ENCODE results near the gene KIF22.
"Not testable (repeated sequence)": the region's sequence is repeated elsewhere in the genome, so short reads cannot be mapped to it uniquely, and the experiment has no call there.

The KIF22 gene

DNA sequence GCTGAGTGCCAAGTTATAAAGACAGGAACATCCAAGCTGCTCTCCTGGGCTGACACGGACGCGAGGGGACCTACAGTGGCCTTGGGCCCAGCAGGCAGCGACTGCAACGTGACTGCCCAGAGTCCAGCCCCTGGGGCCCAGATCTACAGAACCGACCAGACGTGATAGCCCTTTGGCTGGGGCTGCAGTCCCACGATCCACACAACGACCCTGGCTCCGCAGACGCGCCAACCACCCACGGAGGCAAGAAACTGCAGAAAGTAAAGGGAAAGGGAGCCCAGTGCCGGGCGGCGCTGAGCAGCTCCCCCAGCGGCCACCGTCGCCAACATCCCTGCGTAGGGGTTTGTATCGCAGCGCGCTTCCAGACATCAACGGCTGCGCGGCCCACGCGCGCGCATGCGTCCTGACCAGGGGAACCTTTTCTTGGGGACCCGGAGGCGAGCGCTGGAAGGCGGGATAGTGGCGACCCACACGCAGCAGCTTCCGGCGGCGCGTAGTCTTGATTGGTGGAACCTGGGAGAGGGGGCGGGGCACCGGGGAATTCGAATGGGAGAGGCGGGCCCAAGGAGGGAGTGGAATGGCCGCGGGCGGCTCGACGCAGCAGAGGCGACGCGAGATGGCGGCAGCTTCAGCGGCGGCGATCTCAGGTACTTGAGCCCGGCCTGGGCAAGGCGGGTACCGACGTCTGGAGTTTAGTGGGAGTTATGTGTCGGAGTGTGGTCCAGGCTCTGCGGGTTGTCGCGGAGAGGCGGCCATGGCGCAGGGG lies at the start of gene KIF22:
KIF22 (plus strand) TSS at position 569 of the 766 bp plus-strand sequence; CDS start at position 578, 9 bp downstream.
- in situ Hi-C loops (cut with MboI; ENCODE audit: low sequenced_read_pairs), result loop anchor here (5.0 kb wide), 1 partner anchor 43 kb away; the partner anchor contains the start of gene C16orf54

DNA sequence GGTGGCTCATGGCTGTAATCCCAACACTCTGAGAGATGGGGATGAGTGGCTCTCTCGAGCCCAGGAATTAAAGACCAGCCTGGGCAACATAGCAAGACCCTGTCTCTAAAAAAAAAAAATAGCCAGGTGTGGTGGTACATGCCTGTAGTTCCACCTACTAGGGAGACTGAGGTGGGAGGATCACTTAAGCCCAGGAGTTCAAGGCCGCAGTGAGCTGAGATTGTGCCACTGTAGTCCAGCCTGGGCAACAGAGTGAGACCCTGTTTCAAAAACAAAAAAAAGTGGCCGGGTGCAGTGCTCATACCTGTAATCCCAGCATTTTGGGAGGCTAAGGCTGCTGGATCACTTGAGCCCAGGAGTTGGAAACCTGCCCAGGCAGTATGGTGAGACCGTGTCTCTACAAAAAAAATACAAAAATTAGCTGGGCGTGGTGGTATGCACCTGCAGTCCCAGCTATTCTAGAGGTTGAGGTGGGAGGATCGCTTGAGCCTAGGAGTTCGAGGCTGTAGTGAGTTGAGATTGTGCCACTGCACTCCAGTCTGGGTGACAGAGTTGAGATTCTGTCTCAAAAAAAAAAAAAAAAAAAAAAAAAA lies 47.8 kb upstream of the KIF22 start:
- in situ Hi-C loops (cut with MboI; ENCODE audit: low sequenced_read_pairs), result no loop called here

DNA sequence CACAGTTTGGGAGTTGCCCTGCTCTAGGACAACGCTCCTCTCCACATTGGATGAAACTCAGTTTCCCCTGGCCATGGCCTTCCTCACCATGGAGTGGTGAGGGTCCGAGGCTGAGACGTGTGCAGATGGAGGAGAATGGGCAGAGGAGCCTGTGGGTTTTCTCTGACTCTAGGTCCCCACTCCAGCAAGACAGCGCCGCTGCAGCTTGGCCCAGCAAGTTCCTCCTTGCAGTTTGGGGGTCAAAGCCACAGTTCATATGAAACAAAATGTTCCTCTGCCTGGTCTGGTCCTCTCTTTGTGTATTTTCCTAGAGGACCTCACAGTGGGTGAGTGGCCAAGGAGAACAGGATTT lies 47.1 kb upstream of the KIF22 start:
- in situ Hi-C loops (cut with MboI; ENCODE audit: low sequenced_read_pairs), result no loop called here

DNA sequence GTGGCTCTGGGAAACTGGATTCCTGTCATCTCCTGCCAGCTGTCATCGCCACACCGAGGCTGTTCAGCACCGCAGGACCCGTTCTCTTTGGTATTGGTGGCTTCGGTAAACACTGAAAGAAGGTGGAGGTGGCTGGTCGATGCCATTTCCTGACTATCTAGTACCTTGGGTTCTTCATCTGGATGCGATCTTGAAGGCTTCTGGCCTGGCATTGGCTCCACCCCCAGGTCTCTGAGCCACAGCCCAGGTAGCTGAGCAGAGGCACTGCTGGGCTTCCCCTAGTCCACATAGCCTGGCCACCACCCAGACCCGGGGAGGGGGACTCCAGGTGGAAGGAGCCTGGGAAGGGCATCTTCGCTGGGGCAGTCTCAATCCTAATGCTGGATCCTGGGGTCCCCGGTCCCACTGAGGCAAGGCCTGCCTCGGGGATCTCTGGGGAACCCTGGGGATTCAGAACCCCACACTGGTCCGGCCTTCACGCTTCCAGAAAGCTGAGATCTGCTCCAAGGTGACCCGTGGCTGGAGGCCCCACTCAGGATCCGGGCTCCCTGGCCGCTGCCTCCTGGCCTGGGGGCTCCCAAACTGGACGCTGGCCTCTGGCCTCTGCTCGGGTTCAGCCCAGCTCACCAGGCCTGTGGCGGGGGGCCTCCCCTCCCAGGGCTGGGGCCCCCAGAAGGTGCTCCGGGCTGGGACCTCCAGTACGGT lies 46.6 kb upstream of the KIF22 start:
- in situ Hi-C loops (cut with MboI; ENCODE audit: low sequenced_read_pairs), result no loop called here

DNA sequence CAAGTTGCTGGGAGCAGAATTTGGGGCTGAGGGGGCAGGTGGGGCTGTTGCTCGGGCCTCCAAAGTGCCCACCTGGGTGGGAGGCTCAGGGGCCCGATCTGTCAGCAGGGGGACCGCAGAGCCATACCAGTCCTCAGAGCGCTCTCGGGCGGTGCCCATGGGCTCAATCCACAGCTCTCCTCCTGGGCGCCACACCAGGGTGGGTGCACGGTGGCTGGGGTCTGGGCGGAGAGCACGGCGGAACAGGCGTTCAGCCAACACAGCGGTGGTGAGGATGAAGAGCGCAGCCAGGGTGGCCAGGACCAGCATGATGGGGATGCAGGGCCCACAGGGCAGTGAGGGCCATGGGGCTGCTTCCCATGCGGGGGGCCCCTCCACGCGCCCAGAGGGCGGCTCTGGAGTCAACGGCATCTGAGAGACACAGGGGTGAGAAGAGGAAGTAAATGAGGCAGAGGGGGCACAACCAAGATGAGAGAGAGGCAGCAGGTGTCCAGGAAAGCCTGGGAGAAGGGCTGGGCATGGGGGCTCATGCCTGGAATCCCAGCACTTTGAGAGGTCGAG lies 45.9 kb upstream of the KIF22 start:
- in situ Hi-C loops (cut with MboI; ENCODE audit: low sequenced_read_pairs), result loop anchor here (5.0 kb wide), 1 partner anchor 48 kb away; the partner anchor contains the start of gene KIF22

DNA sequence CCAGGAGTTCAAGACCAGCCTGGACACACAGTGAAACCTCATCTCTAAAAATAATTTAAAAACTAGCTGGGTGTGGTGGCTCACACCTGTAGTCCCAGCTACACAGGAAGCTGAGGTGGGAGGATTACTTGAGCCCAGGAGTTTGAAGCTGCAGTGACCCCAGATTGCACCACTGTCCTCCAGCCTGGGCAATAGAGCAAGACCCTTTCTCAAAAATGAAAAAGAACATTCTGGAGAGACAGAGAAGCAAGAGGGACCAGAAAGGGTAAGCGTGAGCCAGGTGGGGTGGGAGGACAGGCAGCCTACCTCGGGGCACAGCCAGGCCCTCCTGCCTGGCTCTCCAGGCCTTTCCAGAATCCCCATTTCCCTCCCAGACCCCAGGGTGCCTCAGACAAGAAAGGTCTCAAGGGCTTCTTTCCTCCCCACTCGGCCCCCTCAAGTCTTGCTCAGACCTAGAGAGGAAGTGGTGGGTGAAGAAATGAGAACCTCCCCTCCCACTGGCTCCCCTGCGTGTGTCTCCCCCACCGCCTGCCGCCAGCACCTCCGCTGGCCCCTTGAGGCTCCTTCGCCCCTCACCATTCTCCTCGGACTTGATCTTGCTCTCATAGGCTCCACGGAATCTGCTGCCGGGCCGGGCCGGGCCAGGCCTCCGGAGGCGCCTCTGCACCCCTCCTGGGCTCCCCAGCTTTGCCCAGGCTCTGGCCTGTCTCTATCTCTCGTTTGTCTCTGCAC lies 45.3 kb upstream of the KIF22 start:
- in situ Hi-C loops (cut with MboI; ENCODE audit: low sequenced_read_pairs), result loop anchor here (5.0 kb wide), 1 partner anchor 47 kb away; the partner anchor contains the start of gene KIF22

DNA sequence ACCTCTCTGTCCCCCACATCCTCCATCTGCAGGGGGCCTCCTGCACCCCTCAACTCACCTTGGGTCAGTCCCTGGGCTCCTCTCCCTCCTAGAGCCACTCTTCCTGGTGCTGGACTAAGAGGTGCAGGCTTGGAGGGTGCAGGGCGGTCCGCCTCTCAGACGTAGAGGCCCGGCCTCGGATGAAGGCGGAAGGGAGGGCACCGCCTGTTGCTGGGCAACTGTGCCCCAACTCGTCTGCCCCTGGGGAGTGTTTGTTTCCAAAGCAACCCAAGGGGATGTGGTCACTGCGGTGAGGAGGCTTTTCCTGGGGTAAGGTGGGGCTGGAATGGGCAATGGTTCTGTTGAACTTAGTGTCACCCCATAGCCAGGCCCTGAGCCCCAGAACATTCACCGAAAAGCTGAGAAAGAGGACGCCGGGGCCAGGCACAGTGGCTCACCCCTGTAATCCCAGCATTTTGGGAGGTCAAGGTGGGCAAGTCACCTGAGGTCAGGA lies 44.7 kb upstream of the KIF22 start, which contains the start of gene C16orf54:
C16orf54 (minus strand) TSS at position 138 of the 493 bp plus-strand sequence. CDS start 1,039 bp downstream, outside the sequence.
- in situ Hi-C loops (cut with MboI; ENCODE audit: low sequenced_read_pairs), result loop anchor here (5.0 kb wide), 1 partner anchor 46 kb away; the partner anchor contains the start of gene KIF22

DNA sequence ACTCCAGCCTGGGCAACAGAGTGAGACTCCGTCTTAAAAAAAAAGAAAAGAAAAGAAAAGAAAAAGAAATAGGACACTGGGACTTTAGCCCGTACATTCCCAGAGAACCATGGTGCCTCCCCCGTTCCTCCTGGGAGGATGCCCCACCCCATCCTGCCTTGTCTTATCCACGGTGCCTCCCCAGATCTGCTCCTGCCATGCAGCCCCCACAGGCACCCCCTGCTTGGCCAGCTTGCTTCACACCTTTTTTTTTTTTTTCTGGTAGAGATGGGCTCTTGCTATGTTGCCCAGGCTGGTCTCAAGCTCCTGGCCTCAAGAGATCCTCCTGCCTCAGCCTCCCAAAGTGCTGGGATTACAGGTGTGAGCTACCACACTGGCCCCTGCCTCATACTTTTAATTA lies 44.0 kb upstream of the KIF22 start:
- in situ Hi-C loops (cut with MboI; ENCODE audit: low sequenced_read_pairs), result loop anchor here (5.0 kb wide), 1 partner anchor 46 kb away; the partner anchor contains the start of gene KIF22

DNA sequence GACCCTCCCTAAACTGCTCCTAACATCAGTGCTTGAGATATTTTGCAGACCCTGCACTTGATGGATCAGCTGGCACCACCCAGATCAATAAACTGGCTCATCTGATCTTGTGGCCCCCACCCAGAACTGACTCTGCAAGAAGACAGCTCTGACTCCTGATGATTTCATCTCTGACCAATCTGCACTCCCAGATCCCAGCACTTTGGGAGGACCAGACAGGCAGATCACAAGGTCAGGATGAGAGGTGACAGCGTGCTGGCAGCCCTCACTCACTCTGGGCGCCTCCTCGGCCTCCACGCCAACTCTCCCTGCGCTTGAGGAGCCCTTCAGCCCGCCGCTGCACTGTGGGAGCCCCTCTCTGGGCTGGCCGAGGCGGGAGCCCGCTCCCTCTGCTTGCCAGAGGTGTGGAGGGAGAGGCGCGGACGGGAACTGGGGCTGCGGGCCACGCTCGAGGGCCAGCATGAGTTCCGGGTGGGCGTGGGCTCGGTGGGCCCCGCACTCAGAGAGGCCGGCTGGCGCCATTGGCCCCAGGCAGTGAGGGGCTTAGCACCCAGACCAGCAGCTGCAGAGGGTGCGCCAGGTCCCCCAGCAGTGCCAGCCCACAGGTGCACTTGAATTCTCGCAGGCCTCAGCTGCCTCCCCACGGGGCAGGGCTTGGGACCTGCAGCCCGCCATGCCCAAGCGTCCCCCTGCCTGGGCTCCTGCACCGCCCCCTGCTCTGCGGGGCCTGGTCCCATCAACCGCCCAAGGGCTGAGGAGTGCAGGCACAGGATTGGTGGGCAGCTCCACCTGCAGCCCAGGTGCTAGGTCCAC lies 42.4 kb upstream of the KIF22 start:
- in situ Hi-C loops (cut with MboI; ENCODE audit: low sequenced_read_pairs), result loop anchor here (5.0 kb wide), 1 partner anchor 44 kb away; the partner anchor contains the start of gene KIF22

DNA sequence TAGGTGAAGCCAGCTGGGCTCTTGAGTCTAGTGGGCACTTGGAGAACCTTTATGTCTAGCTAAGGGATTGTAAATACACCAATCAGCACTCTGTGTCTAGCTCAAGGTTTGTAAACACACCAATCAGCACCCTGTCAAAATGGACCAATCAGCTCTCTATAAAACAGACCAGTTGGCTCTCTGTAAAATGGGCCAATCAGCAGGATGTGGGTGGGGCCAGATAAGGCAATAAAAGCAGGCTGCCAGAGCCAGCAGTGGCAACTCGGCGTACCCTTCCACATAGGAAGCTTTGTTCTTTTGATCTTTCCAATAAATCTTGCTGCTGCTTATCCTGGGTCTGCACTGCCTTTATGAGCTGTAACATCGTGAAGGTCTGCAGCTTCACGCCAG lies 41.8 kb upstream of the KIF22 start:
- in situ Hi-C loops (cut with MboI; ENCODE audit: low sequenced_read_pairs), result loop anchor here (5.0 kb wide), 1 partner anchor 44 kb away; the partner anchor contains the start of gene KIF22

DNA sequence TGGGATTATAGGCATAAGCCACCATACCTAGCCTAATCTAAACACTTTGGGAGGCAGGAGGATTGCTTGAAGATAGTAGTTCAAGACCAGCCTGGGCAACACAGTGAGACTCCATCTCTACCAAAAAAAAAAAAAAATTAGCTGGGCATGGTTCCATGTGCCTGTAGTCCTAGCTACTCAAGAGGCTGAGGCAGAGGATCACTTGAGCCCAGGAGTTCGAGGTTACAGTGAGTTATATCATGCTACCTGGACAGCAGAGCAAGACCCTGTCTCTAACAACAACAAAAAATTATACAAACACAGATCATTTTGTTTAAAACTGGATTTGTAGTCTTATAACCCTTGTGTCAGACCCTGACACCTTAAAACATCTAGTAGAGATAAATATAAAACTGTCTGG lies 37.0 kb upstream of the KIF22 start:
- in situ Hi-C loops (cut with MboI; ENCODE audit: low sequenced_read_pairs), result no loop called here

DNA sequence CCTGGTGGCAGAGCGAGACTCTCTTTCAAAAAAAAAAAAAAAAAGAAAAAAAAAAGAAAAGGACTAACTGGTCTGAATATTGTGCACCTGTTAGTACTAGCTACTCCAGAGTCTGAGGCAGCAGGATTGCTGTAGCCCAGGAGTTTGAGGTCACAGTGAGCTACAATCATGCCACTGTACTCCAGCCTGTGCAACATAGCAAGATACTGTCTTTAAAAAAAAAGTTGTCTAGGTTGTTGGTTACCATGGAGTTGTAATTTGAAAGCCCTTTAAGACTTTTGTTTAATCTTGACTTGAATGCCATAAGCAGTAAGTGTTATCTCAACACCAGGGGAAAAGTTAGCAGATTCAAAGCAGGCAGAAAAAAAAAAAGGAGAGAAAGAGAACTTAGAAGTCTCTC lies 33.9 kb upstream of the KIF22 start:
- in situ Hi-C loops (cut with MboI; ENCODE audit: low sequenced_read_pairs), result no loop called here

DNA sequence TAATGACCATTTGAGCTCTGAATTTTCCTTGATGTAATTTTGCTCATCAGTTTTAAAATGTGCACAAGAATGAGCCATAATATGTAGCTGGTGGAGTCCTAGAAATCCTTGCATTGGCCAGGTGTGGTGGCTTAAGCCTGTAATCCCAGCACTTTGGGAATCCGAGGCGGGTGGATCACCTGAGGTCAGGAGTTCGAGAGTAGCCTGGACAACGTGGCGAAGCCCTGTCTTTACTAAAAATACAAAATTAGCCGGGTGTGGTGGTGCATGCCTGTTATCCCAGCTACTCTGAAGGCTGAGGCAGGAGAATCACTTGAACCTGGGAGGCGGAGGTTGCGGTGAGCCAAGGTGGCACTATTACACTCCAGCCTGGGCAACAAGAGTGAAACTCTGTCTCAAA lies 33.5 kb upstream of the KIF22 start:
- in situ Hi-C loops (cut with MboI; ENCODE audit: low sequenced_read_pairs), result not testable (repeated sequence)

DNA sequence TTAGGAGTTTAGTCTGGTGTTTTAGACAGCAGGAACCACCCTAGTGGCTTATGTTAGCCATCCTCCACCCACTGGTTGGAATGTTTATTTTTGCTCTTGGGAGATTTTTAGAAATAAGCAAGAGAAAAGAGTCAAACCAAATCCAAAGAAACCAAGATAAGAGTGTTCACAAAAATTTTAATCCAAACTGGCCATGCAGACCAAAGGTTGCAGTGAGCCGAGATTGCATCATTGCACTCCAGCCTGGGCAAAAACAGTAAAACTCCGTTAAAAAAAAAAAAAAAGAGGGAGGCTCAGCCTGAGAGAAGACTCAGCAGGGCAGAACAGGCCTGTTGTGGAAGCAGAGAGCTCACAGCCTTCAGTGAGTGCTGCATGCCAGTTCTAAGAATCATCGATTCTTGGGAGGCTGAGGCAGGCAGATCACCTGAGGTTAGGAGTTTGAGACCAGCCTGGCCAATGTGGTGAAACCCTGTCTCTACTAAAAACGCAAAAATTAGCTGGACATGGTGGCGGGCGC lies 32.5 kb upstream of the KIF22 start:
- in situ Hi-C loops (cut with MboI; ENCODE audit: low sequenced_read_pairs), result no loop called here

DNA sequence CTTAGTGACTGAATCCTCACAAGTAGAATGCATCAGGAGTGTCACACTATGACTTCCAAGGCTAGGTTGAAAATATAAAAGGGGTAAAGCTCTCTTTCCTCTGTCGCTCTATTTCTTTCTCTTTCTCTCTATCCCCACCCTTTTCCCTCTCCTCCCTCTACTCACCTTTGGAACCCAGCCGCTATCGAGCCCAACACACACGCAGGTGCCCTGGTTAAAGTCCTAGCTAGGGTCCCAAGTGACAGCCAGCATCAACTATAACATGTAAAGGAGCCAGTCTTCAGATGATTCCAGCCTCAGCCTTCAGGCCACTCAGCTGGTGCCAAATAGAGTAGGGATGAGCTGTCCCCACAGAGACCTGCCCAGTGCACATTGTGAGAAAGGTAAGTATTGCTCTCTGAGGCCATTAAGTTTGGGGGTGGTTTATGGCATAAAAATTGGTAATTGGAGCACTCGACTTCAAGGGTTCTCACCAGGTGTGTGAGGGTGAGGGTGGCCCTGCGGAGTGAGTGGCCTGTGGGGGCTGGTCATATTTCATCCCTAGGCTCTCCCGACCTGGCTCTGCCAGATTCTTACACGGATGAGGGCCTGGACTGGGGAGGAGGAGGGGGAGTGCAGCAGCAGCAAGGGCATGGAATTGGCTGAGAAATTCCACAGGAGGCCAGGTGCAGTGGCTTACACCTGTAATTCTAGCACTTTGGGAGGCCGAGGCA lies 29.8 kb upstream of the KIF22 start:
- in situ Hi-C loops (cut with MboI; ENCODE audit: low sequenced_read_pairs), result no loop called here

DNA sequence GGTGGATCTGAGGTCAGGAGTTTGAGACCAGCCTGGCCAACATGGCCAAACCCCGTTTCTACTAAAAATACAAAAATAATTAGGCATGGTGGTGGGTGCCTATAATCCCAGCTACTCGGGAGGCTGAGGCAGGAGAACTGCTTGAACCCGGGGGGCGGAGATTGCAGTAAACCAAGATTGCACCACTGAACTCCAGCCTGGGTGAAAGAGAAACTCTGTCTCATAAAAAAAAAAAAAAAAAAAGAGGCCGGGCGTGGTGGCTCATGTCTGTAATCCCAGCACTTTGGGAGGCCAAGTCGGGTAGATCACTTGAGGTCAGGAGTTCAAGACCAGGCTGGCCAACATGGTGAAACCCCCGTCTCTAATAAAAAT lies 29.3 kb upstream of the KIF22 start:
- in situ Hi-C loops (cut with MboI; ENCODE audit: low sequenced_read_pairs), result not testable (repeated sequence)

DNA sequence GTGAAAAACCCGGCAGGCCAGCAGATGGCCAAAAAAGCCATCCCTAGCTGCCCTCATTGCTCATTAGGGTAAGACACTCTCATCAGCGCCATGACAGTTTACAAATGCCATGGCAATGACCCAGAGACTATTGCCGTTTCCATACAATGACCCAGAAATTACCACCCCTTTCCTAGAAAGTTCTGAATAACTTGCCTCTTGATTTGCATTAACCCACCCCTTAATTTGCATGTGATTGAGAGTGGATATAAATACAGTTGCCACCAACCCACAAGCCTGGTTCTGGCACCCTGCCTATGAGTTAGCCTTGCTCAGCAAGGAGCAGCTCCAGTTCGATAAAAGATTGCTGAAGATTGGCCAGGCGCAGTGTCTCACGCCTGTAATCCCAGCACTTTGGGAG lies 28.7 kb upstream of the KIF22 start:
- in situ Hi-C loops (cut with MboI; ENCODE audit: low sequenced_read_pairs), result no loop called here

DNA sequence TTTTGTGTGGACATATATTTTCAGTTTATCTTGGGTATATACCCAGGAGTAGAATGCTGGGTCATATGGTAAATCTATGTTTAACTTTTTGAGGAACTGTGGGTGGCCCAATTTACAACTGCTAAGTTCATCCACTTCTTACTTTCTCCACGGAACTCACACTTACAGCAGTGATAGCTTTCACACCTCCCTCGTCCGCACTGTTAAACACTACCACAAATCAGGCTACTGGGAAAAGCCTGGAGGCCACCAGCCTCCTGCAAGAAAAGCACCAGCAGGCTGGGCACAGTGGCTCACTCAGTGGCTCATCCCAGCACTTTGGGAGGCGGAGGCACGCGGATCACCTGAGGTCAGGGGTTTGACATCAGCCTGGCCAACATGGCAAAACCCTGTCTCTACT lies 27.2 kb upstream of the KIF22 start:
- in situ Hi-C loops (cut with MboI; ENCODE audit: low sequenced_read_pairs), result no loop called here
